Measurements from ENCODE around the gene NEDD4L.

- no peak for TF ChIP-seq CTCF (IDR thresholded peaks at IDR 0.05; ENCODE audit: insufficient read depth, low read depth, low read length)
- TF ChIP-seq EZH2 (IDR thresholded peaks at IDR 0.05; ENCODE audit: insufficient read depth, low read length) = no peak
Measured at GRCh38 chr18:58446391-58447060, 402.5 kb downstream of the NEDD4L start.
